ENCODE results near the gene ELF5.
A peak's percentile ranks its signal among the peaks of the same experiment; 100 is the strongest.

ELF5 gene

GRCh38 chr11:34513682-34514449 is at the start of gene ELF5:
TSS of gene ELF5 (minus strand) at chr11:34513794. CDS start at chr11:34505749, 8,045 bp downstream.
- no peak for DNase-seq

GRCh38 chr11:34562976-34563375 is 49.4 kb upstream of the ELF5 start:
- no peak for DNase-seq

DNA sequence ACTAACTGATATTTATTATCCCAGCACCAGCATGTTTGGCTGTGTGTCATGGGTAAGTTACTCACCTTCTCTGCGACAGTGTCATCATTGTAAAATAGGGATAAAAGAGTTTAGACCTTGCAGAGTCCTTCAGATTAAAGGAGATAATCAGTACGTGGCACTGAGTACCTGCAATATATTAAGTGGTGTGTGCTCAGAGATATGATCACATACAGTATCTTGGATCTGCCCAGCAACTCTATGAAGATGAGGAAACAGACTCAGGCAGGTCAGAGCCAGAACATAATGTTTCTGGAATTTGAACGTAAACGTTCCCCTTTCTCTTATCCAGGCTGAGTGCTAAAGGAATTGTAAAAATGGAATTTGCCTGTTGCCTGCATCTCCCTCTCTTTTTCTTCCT is 46.9 kb upstream of the ELF5 start:
- DNase-seq = no peak

DNA sequence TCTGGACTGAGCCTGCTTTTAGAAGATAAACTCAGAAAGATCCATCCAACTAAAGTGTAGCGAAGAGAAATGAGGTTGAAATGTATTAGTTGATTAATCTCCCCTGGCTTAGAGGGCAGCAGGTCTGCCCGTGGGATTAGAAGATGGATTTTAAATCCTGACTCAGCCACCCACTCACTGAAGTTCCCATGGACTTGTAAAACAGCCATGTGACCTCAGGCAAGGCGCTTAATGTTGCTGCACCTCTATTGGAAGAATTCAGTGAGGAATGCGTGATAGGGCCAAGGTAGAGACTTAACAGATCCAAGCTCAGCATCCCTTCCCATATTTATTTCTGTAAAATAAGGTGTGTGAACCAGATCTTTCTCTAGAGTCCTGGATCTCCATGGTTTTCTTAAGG is 45.1 kb upstream of the ELF5 start:
- DNase-seq = no peak

DNA sequence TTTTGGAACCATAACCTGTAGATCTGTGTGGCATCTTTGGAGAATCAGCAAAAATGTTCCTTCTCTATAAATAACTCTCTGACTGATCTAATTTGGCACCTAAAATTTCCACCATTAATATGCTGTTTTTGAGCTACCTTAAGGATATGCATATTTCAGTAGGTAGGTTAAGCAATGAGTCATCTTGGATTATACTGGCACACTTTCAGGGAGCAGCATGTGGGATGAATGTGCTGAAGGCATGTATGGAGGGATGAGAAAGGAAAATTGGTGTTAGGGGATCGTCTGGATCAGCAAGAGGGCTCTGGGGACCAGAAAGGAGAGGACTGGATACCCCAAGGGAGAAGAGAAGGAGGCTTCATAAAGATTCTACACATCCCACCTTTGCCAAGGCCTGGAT is 44.6 kb upstream of the ELF5 start:
- DNase-seq = no peak

- peak in 1 of 2 donors; percentile 26 for DNase-seq
Measured at GRCh38 chr11:34552270-34552669, 38.7 kb upstream of the ELF5 start.

DNA sequence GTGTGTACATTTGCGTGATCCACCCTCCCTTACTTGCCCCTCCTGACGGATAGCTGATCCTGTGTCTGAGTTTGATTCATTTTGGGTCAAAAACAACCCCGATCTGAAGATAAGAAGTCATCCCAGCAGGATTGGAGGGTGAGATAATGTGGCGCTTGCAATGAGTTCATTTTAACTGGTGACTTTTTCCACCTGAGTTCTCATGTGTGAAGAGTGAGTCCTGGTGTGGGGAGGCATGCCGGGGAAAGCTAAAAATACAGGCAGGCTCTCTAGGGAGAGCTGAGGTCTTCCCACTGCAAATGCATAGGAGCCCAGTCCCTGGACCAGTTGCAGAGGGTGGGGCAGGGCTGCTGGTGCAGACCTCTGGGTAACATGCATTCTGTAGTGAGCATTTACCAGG is 35.7 kb upstream of the ELF5 start:
- no peak for DNase-seq

GRCh38 chr11:34548278-34548677 is 34.7 kb upstream of the ELF5 start:
- no peak for DNase-seq

GRCh38 chr11:34546511-34547209 is 33.1 kb upstream of the ELF5 start:
- DNase-seq = no peak

DNA sequence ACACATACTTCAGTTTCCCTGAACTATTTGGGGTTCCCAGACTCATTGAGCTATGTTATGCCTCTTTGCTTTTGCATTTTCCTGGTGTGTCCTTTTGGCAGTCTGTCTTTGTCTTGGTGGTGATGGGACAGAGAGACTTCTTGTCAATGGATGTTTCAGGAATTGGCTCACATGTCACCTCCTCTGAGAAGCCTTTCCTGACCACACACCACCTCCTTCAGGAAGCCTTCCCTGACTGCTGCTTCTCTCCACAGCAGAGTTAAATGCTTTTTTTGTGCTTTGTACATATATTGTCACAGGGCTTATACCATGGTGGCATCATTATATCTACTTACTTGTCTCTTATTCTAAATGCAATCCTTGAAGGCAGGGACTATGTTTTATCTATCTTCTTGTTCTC is 28.5 kb upstream of the ELF5 start:
- no peak for DNase-seq

- no peak for DNase-seq
Measured at GRCh38 chr11:34540870-34541269, 27.3 kb upstream of the ELF5 start.

DNA sequence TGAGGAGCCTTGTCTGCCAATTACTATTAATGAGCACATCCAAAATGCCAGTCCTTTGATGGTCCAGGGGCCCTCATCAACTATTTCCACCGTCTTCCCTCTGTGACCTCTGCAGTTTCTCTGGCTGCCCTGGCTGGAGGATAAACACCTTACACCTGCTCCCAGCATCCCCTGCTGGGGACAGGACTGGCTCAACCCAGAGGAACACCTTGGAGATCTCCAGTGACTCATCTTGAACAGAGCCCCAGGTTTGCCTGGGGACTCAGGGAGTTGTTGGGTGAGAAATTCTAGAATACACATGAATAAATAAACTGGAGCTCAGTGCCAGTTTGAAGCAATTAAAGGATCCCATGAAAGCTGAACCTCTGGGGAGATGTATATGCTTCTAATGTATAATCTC is 24.0 kb upstream of the ELF5 start:
- DNase-seq = no peak

GRCh38 chr11:34536056-34536455 is 22.5 kb upstream of the ELF5 start:
- no peak for DNase-seq

- DNase-seq = no peak
Measured at GRCh38 chr11:34534826-34535225, 21.2 kb upstream of the ELF5 start.

DNA sequence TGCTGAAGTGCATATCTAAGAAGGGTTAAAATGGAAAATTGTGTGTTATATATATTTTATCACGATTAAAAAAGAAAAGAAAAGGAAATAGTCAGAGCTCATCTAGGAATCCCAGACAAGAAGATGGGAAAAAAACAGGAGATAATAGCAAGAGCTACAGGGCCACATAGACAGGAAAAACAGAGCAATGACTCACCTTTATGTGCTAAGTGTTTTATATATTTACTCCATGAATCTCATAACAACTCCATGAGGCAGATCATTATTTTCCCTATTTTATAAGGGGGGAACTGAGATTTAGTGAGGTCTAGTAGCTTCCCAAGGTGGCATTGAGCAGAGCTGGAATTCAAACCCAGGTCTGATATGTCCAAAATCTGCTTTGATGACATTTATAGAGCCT is 18.1 kb upstream of the ELF5 start:
- no peak for DNase-seq

DNA sequence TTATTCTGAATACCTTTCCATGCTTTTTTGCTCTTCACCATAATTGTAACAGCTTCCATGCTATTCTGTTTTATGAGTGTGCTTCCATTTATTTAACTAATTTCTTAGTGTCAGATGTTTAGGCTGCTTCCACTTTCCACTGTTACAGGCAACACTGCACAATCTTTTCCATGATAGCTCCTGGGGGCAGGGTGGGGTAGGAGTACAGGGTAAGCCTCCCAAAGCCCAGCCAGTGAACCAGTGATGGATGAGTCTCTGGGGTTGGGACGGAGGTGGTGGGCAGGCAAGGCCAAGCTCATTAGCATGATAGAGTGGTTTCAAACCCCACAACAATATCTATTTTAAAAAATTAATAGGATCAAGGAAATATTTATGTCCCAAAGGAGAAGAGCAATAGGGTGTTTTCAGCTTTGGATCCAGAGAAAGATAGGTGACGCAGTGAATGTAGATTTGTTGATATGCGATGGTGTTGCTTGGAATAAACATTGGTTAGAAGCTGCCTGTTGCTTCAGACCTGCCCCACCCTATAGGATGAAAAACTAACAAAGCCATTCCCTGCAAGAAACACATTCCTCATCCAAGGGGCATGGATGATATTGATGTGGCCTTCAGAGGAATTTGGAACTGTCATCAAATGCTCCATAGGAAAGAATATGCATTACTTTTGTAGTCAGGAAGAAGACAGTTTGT is 17.1 kb upstream of the ELF5 start:
- DNase-seq = no peak

DNA sequence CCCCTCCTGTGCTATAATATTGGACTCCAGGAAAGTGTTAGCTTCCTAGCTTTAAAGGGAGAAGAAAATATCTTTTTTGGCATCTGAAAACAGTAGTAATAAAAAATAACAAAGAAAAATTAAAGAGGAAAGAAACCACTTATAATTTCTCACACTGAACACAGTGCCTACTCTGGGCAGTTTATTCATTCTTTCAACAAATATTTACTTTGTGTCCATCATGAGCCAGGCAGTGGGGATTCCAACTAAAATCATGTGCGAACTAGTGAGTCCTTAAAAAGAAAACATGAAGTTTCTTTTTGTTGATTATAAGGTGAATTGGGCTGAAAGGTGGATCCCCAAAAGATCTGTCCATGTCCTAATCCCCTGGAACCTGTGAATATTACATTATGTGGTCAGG is 16.0 kb upstream of the ELF5 start:
- DNase-seq = no peak

DNA sequence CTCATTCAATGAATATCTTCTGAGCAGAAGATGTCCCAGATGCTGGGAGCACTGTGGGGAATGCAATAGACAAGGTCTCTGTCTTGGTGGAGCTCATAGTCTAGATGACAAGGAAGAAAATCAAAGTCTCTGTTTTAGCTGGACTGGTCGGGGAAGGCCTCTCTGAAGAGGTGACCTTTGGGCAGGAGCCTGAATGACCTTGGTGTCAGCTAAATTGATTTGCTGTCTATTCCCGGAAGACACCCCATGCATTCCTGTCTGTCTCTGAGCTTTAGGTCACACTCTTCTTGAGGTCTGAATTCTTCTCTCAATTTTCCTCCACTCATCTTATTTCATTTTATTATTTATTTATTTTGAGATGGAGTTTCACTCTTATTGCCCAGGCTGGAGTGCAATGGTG is 14.5 kb upstream of the ELF5 start:
- DNase-seq = no peak

GRCh38 chr11:34525888-34526657 is 12.5 kb upstream of the ELF5 start:
- no peak for DNase-seq

DNA sequence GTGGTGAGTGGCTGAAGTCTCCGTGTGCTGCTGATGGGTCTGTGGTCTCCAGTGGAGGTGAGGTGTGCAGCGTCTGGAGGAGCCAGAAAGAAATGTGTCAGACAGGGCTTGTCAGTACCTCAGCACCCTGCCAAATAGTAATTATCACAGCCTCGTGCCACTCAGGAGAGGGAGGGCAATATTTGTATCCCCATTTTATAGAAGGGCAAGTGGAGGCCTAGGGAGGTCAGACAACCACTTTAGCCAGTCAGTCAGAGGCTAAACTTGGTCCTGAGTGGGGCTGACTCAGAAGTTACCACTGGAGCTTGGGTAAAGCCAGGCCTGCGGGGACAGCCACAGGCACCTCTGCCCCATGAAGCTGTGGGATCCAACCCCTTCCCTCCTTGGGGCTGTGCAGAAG is 11.5 kb upstream of the ELF5 start:
- no peak for DNase-seq

DNA sequence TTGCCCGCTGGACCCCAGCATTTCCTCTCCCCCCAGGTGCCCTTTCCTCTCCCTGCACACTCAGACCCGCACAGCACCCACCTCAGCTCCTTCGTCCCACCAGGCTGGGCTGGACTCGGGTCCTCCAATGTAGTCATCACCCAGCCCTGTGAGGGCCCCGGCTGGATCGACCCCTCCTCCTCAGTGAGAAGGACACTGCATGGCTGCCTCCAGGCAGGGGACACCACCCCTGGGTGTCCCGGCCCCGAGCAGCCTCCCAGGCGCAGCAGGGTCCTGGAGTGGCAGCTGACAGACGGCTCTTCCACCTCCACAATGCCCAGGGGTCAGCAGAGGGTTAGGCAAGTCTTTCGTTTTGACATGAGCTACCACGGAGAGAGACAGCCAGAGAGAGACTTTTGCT is 11.1 kb upstream of the ELF5 start:
- DNase-seq = no peak

DNA sequence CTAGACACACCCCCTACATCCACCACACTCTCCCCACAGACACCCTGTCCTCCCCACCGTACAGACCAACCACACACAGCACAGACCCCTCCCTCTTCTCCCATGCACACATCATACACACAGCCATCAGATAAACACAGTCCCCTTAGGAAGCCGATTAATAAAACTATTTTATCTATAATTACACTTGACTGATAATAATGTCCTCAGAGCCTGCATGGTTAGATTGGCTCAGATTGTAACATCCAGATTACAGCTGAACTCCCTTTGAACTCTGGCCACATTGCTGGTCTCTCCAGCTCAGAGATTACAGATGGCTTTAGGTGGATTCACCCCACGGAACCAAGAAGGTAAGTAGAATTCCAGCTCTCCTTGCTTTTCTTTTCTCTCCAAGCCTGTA is 9.5 kb upstream of the ELF5 start:
- DNase-seq = no peak

DNA sequence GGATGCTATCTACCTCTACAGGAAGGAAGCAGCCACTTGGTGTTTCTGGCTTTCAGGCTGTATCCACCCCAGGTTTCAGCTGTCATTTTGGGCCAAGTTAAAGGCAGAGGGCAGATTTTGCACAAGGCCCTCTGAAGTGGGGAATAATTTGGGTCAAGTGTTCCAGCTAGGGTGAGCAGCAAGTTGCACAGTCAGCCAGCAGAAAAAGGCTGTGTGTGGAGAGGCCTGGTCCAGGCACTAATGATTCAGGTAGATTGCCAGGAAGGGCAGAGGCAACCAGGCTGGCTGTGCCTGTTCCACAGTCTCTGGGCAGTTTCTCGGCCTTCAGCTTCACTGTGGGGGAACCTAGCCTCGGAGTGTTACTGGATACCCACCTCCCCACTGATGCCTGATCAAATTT is 8.6 kb upstream of the ELF5 start:
- no peak for DNase-seq

Data from CD4-positive, alpha-beta T cell treated with Interleukin-4 for 1 hour (primary cell).